Measurements from ENCODE around the gene WFDC8.
"Not testable (repeated sequence)": the region's sequence is repeated elsewhere in the genome, so short reads cannot be mapped to it uniquely, and the experiment has no call there.

WFDC8 gene

GRCh38 chr20:45579184-45579583 lies at the start of gene WFDC8:
WFDC8 (minus strand) TSS chr20:45579284; CDS start chr20:45579247, 37 bp downstream.
- DNase-seq: no peak

GRCh38 chr20:45626540-45626939 lies 47.5 kb upstream of the WFDC8 start:
- DNase-seq: no peak

GRCh38 chr20:45621593-45621992 lies 42.5 kb upstream of the WFDC8 start:
- DNase-seq: no peak

- no peak for DNase-seq
These were observed 38.5 kb upstream of the WFDC8 start for GRCh38 chr20:45617591-45617990.

- no peak for DNase-seq
These were observed 33.2 kb upstream of the WFDC8 start for GRCh38 chr20:45612314-45612713.

GRCh38 chr20:45611054-45611453 lies 32.0 kb upstream of the WFDC8 start:
- DNase-seq: no peak

GRCh38 chr20:45607810-45608209 lies 28.7 kb upstream of the WFDC8 start:
- no peak for DNase-seq

- DNase-seq: no peak
These were observed 16.2 kb upstream of the WFDC8 start for GRCh38 chr20:45595235-45595634.

- DNase-seq: no peak
These were observed 14.4 kb upstream of the WFDC8 start for GRCh38 chr20:45593498-45593897.

- no peak for DNase-seq
These were observed 13.6 kb upstream of the WFDC8 start for GRCh38 chr20:45592574-45593189.

- no peak for DNase-seq
These were observed 10.6 kb upstream of the WFDC8 start for GRCh38 chr20:45589725-45590124.

GRCh38 chr20:45588800-45589199 lies 9.7 kb upstream of the WFDC8 start:
- DNase-seq: no peak

GRCh38 chr20:45585986-45586385 lies 6.9 kb upstream of the WFDC8 start:
- not testable (repeated sequence) for DNase-seq

GRCh38 chr20:45584294-45584693 lies 5.2 kb upstream of the WFDC8 start:
- not testable (repeated sequence) for DNase-seq

- no peak for DNase-seq
These were observed 4.4 kb upstream of the WFDC8 start for GRCh38 chr20:45583502-45583901.

- DNase-seq: no peak
These were observed 2.6 kb upstream of the WFDC8 start for GRCh38 chr20:45581702-45582101.

GRCh38 chr20:45578231-45578630 lies 853 bp downstream of the WFDC8 start:
- no peak for DNase-seq

GRCh38 chr20:45576995-45577394 lies 2.1 kb downstream of the WFDC8 start:
- DNase-seq: no peak

GRCh38 chr20:45575931-45576330 lies 3.2 kb downstream of the WFDC8 start:
- DNase-seq: no peak

GRCh38 chr20:45569650-45570049 lies 9.4 kb downstream of the WFDC8 start:
- DNase-seq: not testable (repeated sequence)

- DNase-seq: no peak
These were observed 14.3 kb downstream of the WFDC8 start for GRCh38 chr20:45564760-45565276.

- no peak for DNase-seq
These were observed 23.9 kb downstream of the WFDC8 start for GRCh38 chr20:45555198-45555597.

- DNase-seq: no peak
These were observed 26.6 kb downstream of the WFDC8 start for GRCh38 chr20:45552456-45552855.

- DNase-seq: no peak
These were observed 28.3 kb downstream of the WFDC8 start for GRCh38 chr20:45550765-45551164.

- DNase-seq: no peak
These were observed 30.7 kb downstream of the WFDC8 start for GRCh38 chr20:45548410-45548809.

All from amniotic stem cell (primary cell).